AG04449 (cell line): ENCODE results near the gene SASH1.
A peak's percentile ranks its signal among the peaks of the same experiment; 100 is the strongest.

Experiments
- CTCF ChIA-PET: fragments of 350-600 bp; formaldehyde crosslinking; extraction: SDS; loops from one replicate; lab custom pipeline; 2021; ENCODE audit warnings: antibody characterized with exemption; lab: Yijun Ruan, JAX
- POLR2A ChIA-PET: fragments of 400-600, 350-600 bp; formaldehyde crosslinking; extraction: SDS; loops from one replicate; lab custom pipeline; 2020; ENCODE audit warnings: antibody characterized with exemption, inconsistent platforms; lab: Yijun Ruan, JAX
- DNase-seq: peaks from one replicate; pipeline ENCODE4 v3.0.0-alpha.2; 2010; ENCODE audit warnings: low read depth, low spot score
- H3K4me3 ChIP-seq: 2 replicates; pipeline ENCODE4 v1.5.1; 2011; ENCODE audit warnings: low read depth, mild to moderate bottlenecking, control low read depth, low read length
- TF ChIP-seq, protein P1 (sequence below): IDR thresholded peaks from one replicate; pipeline ENCODE4 v1.5.1; 2011; ENCODE audit warnings: mild to moderate bottlenecking, moderate library complexity, low read length, control low read depth, inconsistent platforms; ENCODE audit not compliant: insufficient read depth; ENCODE audit errors: missing control alignments

The SASH1 gene

DNA sequence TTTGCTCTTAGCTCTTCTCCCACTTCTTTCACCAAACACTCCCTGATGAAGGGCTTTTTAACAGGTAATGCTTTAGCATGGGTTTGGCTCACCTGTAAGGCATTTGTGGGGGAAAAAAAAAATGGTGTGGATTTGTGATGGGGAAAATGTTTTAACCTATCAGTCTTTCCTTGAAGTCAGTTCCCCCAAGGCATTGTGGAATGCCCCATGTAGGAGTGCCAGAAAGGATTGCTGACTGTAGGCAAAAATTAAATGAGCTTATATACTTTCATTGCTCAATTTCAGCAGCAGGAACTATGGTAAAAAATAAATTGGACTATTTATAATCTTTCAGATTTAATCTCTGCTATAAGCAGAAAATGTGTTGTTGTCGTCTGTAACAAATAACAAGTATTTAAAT, 10.6 kb upstream of the SASH1 start:
- ChIA-PET POLR2A (no interaction called here), CTCF (interaction anchor here (0.8 kb wide), 1 partner anchor 81 kb away, joined by 3 read pairs; no protein-coding TSS in a partner anchor)
- DNase-seq, result no peak
- no peak overlapping the region for H3K4me3 ChIP-seq
- TF ChIP-seq, protein P1, sequence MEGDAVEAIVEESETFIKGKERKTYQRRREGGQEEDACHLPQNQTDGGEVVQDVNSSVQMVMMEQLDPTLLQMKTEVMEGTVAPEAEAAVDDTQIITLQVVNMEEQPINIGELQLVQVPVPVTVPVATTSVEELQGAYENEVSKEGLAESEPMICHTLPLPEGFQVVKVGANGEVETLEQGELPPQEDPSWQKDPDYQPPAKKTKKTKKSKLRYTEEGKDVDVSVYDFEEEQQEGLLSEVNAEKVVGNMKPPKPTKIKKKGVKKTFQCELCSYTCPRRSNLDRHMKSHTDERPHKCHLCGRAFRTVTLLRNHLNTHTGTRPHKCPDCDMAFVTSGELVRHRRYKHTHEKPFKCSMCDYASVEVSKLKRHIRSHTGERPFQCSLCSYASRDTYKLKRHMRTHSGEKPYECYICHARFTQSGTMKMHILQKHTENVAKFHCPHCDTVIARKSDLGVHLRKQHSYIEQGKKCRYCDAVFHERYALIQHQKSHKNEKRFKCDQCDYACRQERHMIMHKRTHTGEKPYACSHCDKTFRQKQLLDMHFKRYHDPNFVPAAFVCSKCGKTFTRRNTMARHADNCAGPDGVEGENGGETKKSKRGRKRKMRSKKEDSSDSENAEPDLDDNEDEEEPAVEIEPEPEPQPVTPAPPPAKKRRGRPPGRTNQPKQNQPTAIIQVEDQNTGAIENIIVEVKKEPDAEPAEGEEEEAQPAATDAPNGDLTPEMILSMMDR, result no peak

DNA sequence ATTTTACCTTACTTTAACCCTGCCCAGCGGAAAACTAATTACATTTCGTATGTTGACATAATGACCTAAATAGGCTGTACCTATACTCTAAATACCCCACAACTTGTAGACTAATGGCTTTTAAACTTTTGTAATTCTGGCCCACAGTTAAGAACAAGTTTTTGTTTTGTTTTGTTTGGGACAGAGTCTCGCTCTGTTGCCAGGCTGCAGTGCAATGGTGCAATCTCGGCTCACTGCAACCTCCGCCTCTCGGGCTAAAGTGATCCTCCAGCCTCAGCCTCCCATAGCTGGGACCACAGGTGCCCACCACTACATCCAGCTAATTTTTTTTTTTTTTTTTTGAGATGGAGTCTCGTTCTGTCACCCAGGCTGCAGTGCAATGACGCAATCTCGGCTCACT, 5.7 kb upstream of the SASH1 start:
- TF ChIP-seq, protein P1, result no peak
- H3K4me3 ChIP-seq, result no peak overlapping the region
- CTCF ChIA-PET, result interaction anchor here (1.0 to 1.3 kb wide), 2 partner anchors 30 to 157 kb away, joined by 3 to 4 read pairs; no protein-coding TSS in a partner anchor
- DNase-seq, result no peak
- POLR2A ChIA-PET, result no interaction called here

DNA sequence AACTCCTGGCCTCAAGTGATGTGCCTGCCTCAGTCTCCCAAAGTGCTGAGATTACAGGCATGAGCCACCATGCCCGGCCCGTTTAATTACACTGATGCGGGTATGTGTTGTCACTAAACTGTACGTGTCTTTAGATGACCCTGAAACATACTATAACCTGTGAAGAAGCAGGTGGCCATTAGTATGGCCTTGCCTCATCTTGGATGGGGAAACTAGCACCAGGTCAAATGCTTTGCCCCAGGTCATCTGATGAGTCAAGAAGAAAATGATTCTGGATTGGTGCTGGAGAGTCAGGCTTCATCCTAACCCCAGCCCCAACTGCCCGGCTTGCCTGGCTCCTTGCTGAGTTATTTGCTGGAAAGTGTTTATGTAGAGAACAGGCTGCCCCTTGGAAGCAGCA, 2.9 kb upstream of the SASH1 start:
- CTCF ChIA-PET, result no interaction called here
- DNase-seq, result no peak
- POLR2A ChIA-PET, result no interaction called here
- no peak overlapping the region for H3K4me3 ChIP-seq
- TF ChIP-seq, protein P1, result no peak

DNA sequence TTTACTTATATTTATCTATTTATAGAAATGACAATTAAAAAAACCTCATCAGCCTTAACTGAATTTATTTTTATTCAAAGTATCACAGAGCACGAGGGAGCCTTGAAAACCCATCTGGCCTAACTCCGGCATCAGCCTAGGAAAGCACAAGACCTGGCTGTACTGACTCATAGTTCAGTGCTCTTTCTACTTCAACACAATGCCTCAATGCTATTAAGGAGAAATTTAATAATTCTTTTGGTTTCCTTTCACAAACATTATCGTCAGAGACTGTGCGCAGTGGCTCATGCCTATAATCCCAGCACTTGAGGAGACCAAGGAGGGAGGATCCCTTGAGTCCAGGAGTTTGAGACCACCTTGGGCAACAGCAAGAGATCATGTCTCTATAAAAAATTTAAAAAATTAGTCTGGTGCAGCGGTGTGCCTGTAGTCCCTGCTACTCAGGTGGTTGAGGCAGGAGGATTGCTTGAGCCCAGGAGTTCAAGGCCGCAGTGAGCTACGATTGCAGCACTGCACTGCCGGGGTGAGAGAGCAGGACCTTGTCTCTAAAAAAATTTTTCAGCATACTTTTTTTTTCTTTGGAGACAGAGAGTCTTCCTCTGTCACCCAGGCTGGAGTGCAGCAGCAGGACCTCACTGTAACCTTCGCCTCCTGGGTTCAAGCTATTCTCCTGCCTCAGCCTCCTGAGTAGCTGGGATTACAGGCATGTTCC, 1.9 kb upstream of the SASH1 start:
- TF ChIP-seq, protein P1, result no peak
- CTCF ChIA-PET, result no interaction called here
- POLR2A ChIA-PET, result no interaction called here

DNA sequence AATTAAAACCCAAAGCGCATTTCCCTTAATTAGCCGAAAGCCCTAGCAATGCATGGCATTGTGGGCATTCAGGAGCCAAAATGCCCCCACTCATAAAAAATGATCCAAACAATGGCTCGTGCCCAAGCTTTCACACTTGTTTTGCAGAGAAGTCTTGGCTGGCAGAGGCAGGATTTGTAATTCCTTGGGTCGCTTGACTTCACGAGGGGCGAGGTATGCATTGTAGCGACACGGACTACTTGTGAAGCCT, 613 bp upstream of the SASH1 start:
- H3K4me3 ChIP-seq, result peak overlapping the region; percentile 68
- ChIA-PET POLR2A (interaction anchor here (0.7 to 1.4 kb wide), 2 partner anchors 75 to 188 kb away, joined by 3 read pairs; no protein-coding TSS in a partner anchor), CTCF (no interaction called here)
- TF ChIP-seq, protein P1, result no peak
- DNase-seq, result no peak

More for the DNA sequence above, 1.9 kb upstream of the SASH1 start:
- no peak overlapping the region for H3K4me3 ChIP-seq
- no peak for DNase-seq

DNA sequence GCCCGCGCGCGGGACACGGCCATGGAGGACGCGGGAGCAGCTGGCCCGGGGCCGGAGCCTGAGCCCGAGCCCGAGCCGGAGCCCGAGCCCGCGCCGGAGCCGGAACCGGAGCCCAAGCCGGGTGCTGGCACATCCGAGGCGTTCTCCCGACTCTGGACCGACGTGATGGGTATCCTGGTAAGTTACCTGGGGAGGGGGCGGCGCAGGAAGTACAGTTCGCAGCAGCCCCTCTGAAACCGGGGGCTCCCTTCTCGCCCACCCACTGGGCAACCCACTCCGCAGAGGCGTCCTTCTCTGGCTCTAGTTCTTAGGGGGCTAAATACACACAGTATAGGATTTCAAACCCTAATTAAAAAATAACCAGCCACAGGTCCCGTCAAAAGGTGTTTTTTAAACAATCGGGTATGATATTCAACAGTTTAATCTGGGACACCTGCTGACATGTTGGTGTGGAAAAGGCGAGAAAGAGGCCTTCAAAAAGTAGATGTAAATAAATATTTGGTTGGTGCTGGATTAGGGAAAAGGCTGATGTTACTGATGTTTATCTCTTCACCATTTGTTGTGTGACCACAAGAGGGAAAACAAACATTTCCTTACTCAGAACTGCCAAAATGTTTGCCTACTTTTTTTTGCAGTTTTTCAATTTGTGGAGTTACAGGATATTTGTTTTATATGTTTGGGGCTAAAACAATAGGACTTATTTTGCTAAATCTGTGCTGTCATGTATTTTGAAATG, 577 bp downstream of the SASH1 start:
- peak overlapping the region; percentile 68 for H3K4me3 ChIP-seq
- ChIA-PET CTCF (interaction anchor here (1.1 kb wide), 1 partner anchor 121 kb away, joined by 3 read pairs; no protein-coding TSS in a partner anchor), POLR2A (interaction anchor here (1.4 kb wide), 1 partner anchor 76 kb away, joined by 3 read pairs; no protein-coding TSS in a partner anchor)

More for the DNA sequence above, 577 bp downstream of the SASH1 start:
- no peak for DNase-seq
- TF ChIP-seq, protein P1, result no peak
